ENCODE measurements around the gene TMEM11.

TMEM11 gene

GRCh38 chr17:21214015-21214776 lies at the start of gene TMEM11:
TSS of gene TMEM11 (minus strand) at chr17:21214161. CDS start at chr17:21214152, 9 bp downstream.
- peak; percentile 94 for DNase-seq (ENCODE audit: low spot score)

- DNase-seq (ENCODE audit: low spot score), result no peak
Observed at GRCh38 chr17:21263376-21263775, 49.4 kb upstream of the TMEM11 start.

GRCh38 chr17:21262259-21262993 lies 48.5 kb upstream of the TMEM11 start:
- DNase-seq (ENCODE audit: low spot score), result no peak

- no peak for DNase-seq (ENCODE audit: low spot score)
Observed at GRCh38 chr17:21258593-21258992, 44.6 kb upstream of the TMEM11 start.

- no peak for DNase-seq (ENCODE audit: low spot score)
Observed at GRCh38 chr17:21253646-21254441, 39.9 kb upstream of the TMEM11 start.

- DNase-seq (ENCODE audit: low spot score), result peak; percentile 86
Observed at GRCh38 chr17:21252796-21253645, 39.1 kb upstream of the TMEM11 start, which contains the start of gene NATD1. TSS of gene NATD1 (minus strand) at chr17:21253410. CDS start at chr17:21253264, 146 bp downstream.

GRCh38 chr17:21252289-21252795 lies 38.4 kb upstream of the TMEM11 start:
- DNase-seq (ENCODE audit: low spot score), result no peak

- DNase-seq (ENCODE audit: low spot score), result no peak
Observed at GRCh38 chr17:21251337-21252010, 37.5 kb upstream of the TMEM11 start.

- no peak for DNase-seq (ENCODE audit: low spot score)
Observed at GRCh38 chr17:21250854-21251253, 36.9 kb upstream of the TMEM11 start.

GRCh38 chr17:21249920-21250703 lies 36.2 kb upstream of the TMEM11 start:
- peak; percentile 36 for DNase-seq (ENCODE audit: low spot score)

- DNase-seq (ENCODE audit: low spot score), result no peak
Observed at GRCh38 chr17:21249086-21249795, 35.3 kb upstream of the TMEM11 start.

- no peak for DNase-seq (ENCODE audit: low spot score)
Observed at GRCh38 chr17:21248500-21248899, 34.5 kb upstream of the TMEM11 start.

GRCh38 chr17:21247552-21248258 lies 33.7 kb upstream of the TMEM11 start:
- DNase-seq (ENCODE audit: low spot score), result no peak

GRCh38 chr17:21246698-21247097 lies 32.7 kb upstream of the TMEM11 start:
- DNase-seq (ENCODE audit: low spot score), result no peak

GRCh38 chr17:21245639-21246084 lies 31.7 kb upstream of the TMEM11 start:
- no peak for DNase-seq (ENCODE audit: low spot score)

GRCh38 chr17:21243516-21244303 lies 29.7 kb upstream of the TMEM11 start:
- no peak for DNase-seq (ENCODE audit: low spot score)

- DNase-seq (ENCODE audit: low spot score), result no peak
Observed at GRCh38 chr17:21242780-21243515, 29.0 kb upstream of the TMEM11 start.
